Thyroid gland (tissue), 4 donors: Measurements from ENCODE around the gene SEMA5A. TPM values are rescaled to one million over a fixed set of nuclear protein-coding genes. Genes with fewer than 3 reads are reported as not detected.

ENCODE experiments used
- DNase-seq, 2 donors: peaks; one replicate each; pipeline ENCODE4 v3.0.0-alpha.2; 2019
- H3K27ac ChIP-seq, 3 donors: fragments of 200-600 bp; sonication (generic); 1 replicate in 2 of 3; 2 replicates in 1 of 3; pipeline ENCODE4 v1.5.1; 2016 to 2019; ENCODE audit warnings: mild to moderate bottlenecking in 1 of 3, moderate library complexity in 1 of 3
- H3K27me3 ChIP-seq: fragments of 200-600 bp; sonication (generic); one replicate; pipeline ENCODE4 v1.5.1; 2019
- H3K36me3 ChIP-seq, 2 donors: fragments of 200-600 bp; sonication (generic); one replicate each; pipeline ENCODE4 v1.5.1; 2016 to 2019
- H3K4me1 ChIP-seq, 2 donors: fragments of 200-600 bp; sonication (generic); one replicate each; pipeline ENCODE4 v1.5.1; 2017 to 2019
- H3K4me3 ChIP-seq, 3 donors: fragments of 200-600 bp; sonication (generic); replicated peaks in 1 of 3; 1 replicate in 2 of 3; 2 replicates in 1 of 3; pipeline ENCODE4 v1.5.1; 2016; ENCODE audit warnings: mild to moderate bottlenecking in 1 of 3
- H3K9me3 ChIP-seq: fragments of 200-600 bp; sonication (generic); one replicate; pipeline ENCODE4 v1.5.1; 2017
- CTCF ChIP-seq, 6 experiments: fragments of 200-600 bp in 3 of 6; fragments of 450-650 bp in 3 of 6; sonication (generic) in 3 of 6; IDR thresholded peaks; one replicate each; pipeline ENCODE4 v1.5.1; 2016 to 2019; ENCODE audit warnings: antibody characterized with exemption in 6 of 6, mild to moderate bottlenecking in 2 of 6, inconsistent platforms in 1 of 6, moderate library complexity in 1 of 6
- POLR2A ChIP-seq, 2 donors: fragments of 450-650 bp; IDR thresholded peaks; one replicate each; pipeline ENCODE4 v1.6.1; 2017; ENCODE audit warnings: antibody characterized with exemption in 2 of 2, mild to moderate bottlenecking in 2 of 2, moderate library complexity in 1 of 2
- WGBS, 2 donors: methylation state at CpG; one replicate each; pipeline ENCODE4 v1.1.5; 2017; 5-methylcytosine and 5-hydroxymethylcytosine counted together
- intact Hi-C: fragments of 100-400 bp; cut with DNase I; formaldehyde crosslinking; loops from one replicate; pipeline ENCODE4 v1.15.1; 2023
- total RNA-seq, 4 donors: library from RNA; depleted of rRNA; stranded (reverse); fragments of >200 nt; gene quantifications; one replicate each; pipeline ENCODE4 v1.2.3, GENCODE V29; 2016

The SEMA5A gene
- total RNA-seq, 4 donors from 2014 or later: 1.8 to 8.4 (median 3.8) TPM

GRCh38 chr5:9249231-9249630 is 296.6 kb downstream of the SEMA5A start:
- Histone ChIP-seq H3K4me3 (no peak overlapping the region), H3K4me1 (no peaks in the 10 kb centered on the region), H3K9me3 (no peaks in the 10 kb centered on the region), H3K27me3 (no peaks in the 10 kb centered on the region), H3K27ac (no peak overlapping the region), H3K36me3 (no peaks in the 10 kb centered on the region)
- no peak for DNase-seq
- intact Hi-C loops: no loop called here
- 89 to 91% methylated on average over 3 of the region's 3 CpGs for WGBS, 2 donors
- TF ChIP-seq POLR2A (IDR thresholded peaks at IDR 0.05): no peak
- TF ChIP-seq CTCF (IDR thresholded peaks at IDR 0.05): no peak

- Histone ChIP-seq H3K4me3 (no peak overlapping the region), H3K9me3 (no peaks in the 10 kb centered on the region), H3K27ac (no peak overlapping the region), H3K27me3 (no peaks in the 10 kb centered on the region), H3K4me1 (no peaks in the 10 kb centered on the region), H3K36me3 (no peaks in the 10 kb centered on the region)
- TF ChIP-seq CTCF (IDR thresholded peaks at IDR 0.05) (no peak), POLR2A (IDR thresholded peaks at IDR 0.05) (no peak)
- intact Hi-C loops: no loop called here
- no peak for DNase-seq
- 92 to 94% methylated on average over 3 of the region's 3 CpGs for WGBS, 2 donors
Observed at GRCh38 chr5:9245071-9245470, 300.8 kb downstream of the SEMA5A start.

GRCh38 chr5:9244417-9244816 is 301.5 kb downstream of the SEMA5A start:
- no peak for DNase-seq
- intact Hi-C loops: no loop called here
- Histone ChIP-seq H3K4me3 (no peak overlapping the region), H3K4me1 (no peaks in the 10 kb centered on the region), H3K27ac (no peak overlapping the region), H3K9me3 (no peaks in the 10 kb centered on the region), H3K27me3 (no peaks in the 10 kb centered on the region), H3K36me3 (no peaks in the 10 kb centered on the region)
- WGBS, 2 donors: 76 to 86% methylated on average over 4 of the region's 4 CpGs
- TF ChIP-seq CTCF (IDR thresholded peaks at IDR 0.05): no peak
- TF ChIP-seq POLR2A (IDR thresholded peaks at IDR 0.05): no peak

- H3K4me3 ChIP-seq: no peak overlapping the region
- H3K9me3 ChIP-seq: no peaks in the 10 kb centered on the region
- no peak for TF ChIP-seq POLR2A (IDR thresholded peaks at IDR 0.05)
- no peak for TF ChIP-seq CTCF (IDR thresholded peaks at IDR 0.05)
- 87 to 90% methylated on average over 9 of the region's 9 CpGs for WGBS, 2 donors
- no peaks in the 10 kb centered on the region for H3K27me3 ChIP-seq
- no peak for DNase-seq
- H3K27ac ChIP-seq: no peak overlapping the region
- H3K36me3 ChIP-seq: no peaks in the 10 kb centered on the region
- intact Hi-C loops: no loop called here
- no peaks in the 10 kb centered on the region for H3K4me1 ChIP-seq
Observed at GRCh38 chr5:9241479-9242305, 304.2 kb downstream of the SEMA5A start.

GRCh38 chr5:9240431-9240830 is 305.4 kb downstream of the SEMA5A start:
- H3K27ac ChIP-seq: no peak overlapping the region
- H3K27me3 ChIP-seq: no peaks in the 10 kb centered on the region
- TF ChIP-seq POLR2A (IDR thresholded peaks at IDR 0.05): no peak
- no peak for TF ChIP-seq CTCF (IDR thresholded peaks at IDR 0.05)
- 87 to 89% methylated on average over 2 of the region's 2 CpGs for WGBS, 2 donors
- H3K9me3 ChIP-seq: no peaks in the 10 kb centered on the region
- H3K4me3 ChIP-seq: no peak overlapping the region
- no peaks in the 10 kb centered on the region for H3K4me1 ChIP-seq
- no peak for DNase-seq
- no peaks in the 10 kb centered on the region for H3K36me3 ChIP-seq
- intact Hi-C loops: no loop called here
